Mononuclear cell (primary cell): ENCODE data around the gene VTCN1. TPM values are rescaled to one million over a fixed set of nuclear protein-coding genes. Genes with fewer than 3 reads are reported as not detected.
"Not testable (repeated sequence)": the region's sequence is repeated elsewhere in the genome, so short reads cannot be mapped to it uniquely, and the experiment has no call there.

Experiments
- H3K27me3 ChIP-seq: 2 replicates; pipeline ENCODE4 v1.6.0; 2011; ENCODE audit warnings: low read length, control low read depth; ENCODE audit not compliant: insufficient read depth
- H3K4me1 ChIP-seq: 2 replicates; pipeline ENCODE4 v1.5.1; 2011; ENCODE audit warnings: mild to moderate bottlenecking, low read length, control low read depth; ENCODE audit not compliant: insufficient read depth
- H3K4me3 ChIP-seq: 2 replicates; pipeline ENCODE4 v1.5.1; 2011; ENCODE audit warnings: mild to moderate bottlenecking, low read length, moderate library complexity
- H3K9me3 ChIP-seq: 2 replicates; pipeline ENCODE4 v1.5.1; 2011; ENCODE audit warnings: low read depth, mild to moderate bottlenecking, control low read depth, low read length
- total RNA-seq: library from RNA; depleted of rRNA; stranded (reverse); fragments of >200 nt; gene quantifications from one replicate; pipeline ENCODE4 v1.2.3, GENCODE V29; 2012

The VTCN1 gene
- total RNA-seq, 1 donor = not detected

DNA sequence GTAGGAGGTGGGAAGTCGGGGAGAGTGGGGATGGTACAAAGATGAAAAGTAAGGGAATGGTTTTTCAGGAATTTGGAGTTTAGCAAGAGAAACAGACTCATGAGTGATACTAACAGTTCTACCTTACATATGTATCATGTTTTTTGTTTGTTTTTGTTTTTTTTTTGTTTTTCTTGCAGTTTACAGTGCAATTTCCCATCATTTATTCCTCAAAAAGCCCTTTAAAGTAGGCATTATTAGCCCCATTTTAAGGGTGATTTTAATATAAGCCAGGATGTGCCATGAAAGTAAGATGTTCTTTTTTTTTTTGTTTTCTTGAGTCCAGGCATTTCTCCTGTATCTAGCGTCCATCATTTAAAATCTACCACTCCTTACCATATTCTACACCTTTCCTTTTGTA, 75.4 kb downstream of the VTCN1 start:
- no peak overlapping the region for H3K4me3 ChIP-seq
- peaks cover 6% of the 10 kb centered on the region for H3K27me3 ChIP-seq
- H3K9me3 ChIP-seq = no peaks in the 10 kb centered on the region
- H3K4me1 ChIP-seq = no peaks in the 10 kb centered on the region

DNA sequence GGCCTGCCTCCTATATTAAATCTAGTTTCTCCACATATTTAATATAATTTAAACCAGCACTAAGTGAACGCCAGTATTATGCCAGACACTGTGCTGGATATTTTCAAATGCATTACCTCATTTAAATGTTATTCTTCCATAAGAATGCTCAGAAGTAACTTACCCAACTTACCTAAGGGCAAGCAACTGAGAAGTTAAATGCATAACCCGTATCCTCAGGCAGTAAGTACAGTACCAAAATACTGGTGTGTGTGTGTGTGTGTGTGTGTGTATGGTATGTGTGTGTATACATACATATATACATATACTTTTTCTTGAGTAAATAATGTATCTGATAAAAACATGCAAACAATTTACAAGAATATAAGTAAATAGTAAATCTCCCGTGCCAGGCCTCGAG, 80.2 kb downstream of the VTCN1 start:
- Histone ChIP-seq H3K4me3 (no peak overlapping the region), H3K27me3 (peaks cover 9% of the 10 kb centered on the region), H3K9me3 (no peaks in the 10 kb centered on the region), H3K4me1 (peaks cover 3% of the 10 kb centered on the region)

DNA sequence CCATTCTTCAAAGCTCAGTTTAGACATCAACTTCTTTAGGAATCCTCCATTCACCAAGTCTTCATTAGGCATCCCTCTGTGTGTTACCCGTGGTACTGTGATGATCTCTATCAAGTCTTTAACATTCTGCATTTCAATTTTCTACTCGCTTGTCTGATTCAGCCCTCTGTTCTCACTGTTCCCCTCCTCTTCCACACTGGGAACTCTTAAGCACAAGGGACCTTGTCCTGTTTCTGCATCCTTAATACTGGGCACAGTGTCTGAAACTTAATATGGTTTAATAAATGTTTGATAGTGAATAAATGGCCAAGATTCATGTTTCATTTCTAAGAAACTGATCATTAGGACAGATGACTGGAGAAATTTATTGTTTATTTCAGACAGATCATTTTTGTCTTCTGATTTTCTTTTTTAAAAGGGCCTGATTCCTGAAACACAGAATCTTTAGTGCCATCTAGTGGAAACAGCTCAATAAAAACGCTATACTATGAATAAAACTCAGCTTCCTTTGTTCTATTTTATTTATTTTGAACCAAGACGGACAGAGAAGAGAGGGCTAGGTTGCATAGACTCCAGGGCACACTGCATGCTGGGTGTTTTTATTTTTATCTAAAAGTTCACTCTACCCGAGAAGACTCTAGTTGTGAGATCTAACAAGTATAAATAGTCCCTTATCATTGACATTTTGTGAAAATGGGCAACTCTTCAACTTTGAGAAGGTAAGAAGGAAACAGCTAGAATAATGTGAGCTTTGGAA, 82.2 kb downstream of the VTCN1 start:
- Histone ChIP-seq H3K27me3 (peaks cover 6% of the 10 kb centered on the region), H3K4me3 (no peak overlapping the region)

DNA sequence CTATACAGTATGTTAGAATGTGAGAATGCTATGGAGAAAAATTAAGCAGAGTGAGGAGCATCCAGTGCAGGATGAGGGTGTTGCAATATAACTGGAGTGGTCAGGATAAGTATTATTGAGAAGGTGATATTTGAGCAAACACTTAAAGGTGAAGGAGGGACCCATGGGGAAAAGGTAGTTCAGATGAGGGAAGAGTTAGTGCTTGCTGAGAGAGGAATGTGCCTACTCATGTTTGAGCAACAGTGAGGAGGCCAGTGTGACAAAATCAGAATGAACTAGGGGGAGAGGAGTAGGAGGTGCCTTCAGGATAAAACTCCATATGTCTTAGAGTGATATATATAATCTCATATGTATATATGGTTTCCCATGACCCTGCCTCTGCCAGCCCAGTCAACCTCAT, 82.9 kb downstream of the VTCN1 start:
- peaks cover 6% of the 10 kb centered on the region for H3K27me3 ChIP-seq
- H3K4me3 ChIP-seq = no peak overlapping the region
- no peaks in the 10 kb centered on the region for H3K9me3 ChIP-seq
- peaks cover 3% of the 10 kb centered on the region for H3K4me1 ChIP-seq

More for the DNA sequence above, 82.2 kb downstream of the VTCN1 start:
- H3K4me1 ChIP-seq = peaks cover 3% of the 10 kb centered on the region
- H3K9me3 ChIP-seq = no peaks in the 10 kb centered on the region

DNA sequence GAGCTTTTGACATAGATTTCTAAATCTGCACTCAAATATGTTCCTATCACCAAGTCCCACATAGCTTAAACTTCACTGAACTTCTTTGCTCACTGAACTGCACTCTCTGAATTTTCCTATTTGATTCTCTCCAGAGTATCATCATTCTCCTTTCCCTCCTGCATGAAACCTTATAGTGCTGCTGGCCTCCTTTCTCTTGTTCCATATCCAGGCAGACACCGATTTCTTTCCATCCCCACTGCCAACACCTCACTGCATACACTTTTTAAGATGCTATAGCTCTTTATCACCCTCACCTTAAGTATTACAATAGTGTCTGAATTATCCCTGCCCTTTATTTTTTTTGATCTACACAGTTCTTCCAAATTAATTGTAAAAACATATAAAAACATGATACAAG, 86.1 kb downstream of the VTCN1 start:
- Histone ChIP-seq H3K4me1 (peaks cover 15% of the 10 kb centered on the region), H3K9me3 (no peaks in the 10 kb centered on the region), H3K27me3 (peaks cover 9% of the 10 kb centered on the region), H3K4me3 (no peak overlapping the region)

DNA sequence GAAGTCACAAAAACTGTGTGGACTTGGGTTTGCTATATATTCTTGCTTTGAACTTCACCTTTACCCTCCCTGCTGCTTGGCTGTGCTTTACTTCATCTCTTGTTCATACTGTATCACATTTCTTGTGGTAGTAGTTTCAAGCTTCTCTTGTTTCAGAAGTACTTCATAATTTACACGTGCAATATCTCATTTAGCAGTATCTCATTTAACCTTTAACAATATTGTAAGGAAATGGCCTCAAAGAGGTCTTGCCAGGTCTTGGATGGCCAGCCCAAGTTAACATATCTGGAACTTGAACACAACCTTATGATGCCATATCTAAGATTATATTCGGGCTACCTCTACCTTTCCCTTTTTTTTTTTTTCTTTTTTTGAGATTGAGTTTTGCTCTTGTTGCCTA, 87.5 kb downstream of the VTCN1 start:
- Histone ChIP-seq H3K9me3 (no peaks in the 10 kb centered on the region), H3K27me3 (peaks cover 9% of the 10 kb centered on the region), H3K4me3 (no peak overlapping the region), H3K4me1 (peaks cover 15% of the 10 kb centered on the region)

DNA sequence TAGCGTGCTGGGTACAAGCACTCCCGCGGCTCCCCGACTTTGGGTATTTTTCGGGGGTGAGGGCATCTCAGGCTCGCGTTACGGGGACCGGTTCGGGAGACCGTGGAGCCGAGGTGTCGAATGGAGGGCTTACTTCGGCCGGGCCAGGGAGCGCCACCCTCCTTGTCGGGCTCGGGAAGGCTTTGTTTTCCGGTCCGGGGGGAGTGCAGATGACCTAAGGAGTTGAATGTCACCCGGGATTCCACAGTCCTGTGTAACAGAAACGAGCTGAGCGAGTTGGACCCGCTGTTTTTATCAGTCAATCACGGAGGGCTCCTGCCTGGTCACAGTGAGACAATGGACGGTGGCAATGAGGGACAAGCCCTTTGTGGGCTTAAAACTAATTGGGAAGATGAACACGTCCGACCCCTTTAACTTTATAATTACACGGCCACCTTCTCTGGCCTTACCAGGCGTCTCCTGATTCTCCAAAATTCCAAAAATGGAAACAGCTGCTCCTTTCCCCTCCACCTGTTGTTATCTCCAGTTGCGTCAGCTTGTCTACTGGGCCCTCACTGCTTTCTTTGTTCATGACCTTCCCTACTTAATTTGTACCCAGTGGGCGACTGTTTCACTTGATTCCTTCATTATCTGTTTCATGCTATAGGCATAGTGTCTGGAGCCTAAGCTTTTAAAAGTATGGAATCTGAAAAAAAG, 88.2 kb downstream of the VTCN1 start:
- Histone ChIP-seq H3K4me1 (peaks cover 15% of the 10 kb centered on the region), H3K9me3 (no peaks in the 10 kb centered on the region), H3K4me3 (peak overlapping the region; percentile 65), H3K27me3 (peaks cover 9% of the 10 kb centered on the region)

DNA sequence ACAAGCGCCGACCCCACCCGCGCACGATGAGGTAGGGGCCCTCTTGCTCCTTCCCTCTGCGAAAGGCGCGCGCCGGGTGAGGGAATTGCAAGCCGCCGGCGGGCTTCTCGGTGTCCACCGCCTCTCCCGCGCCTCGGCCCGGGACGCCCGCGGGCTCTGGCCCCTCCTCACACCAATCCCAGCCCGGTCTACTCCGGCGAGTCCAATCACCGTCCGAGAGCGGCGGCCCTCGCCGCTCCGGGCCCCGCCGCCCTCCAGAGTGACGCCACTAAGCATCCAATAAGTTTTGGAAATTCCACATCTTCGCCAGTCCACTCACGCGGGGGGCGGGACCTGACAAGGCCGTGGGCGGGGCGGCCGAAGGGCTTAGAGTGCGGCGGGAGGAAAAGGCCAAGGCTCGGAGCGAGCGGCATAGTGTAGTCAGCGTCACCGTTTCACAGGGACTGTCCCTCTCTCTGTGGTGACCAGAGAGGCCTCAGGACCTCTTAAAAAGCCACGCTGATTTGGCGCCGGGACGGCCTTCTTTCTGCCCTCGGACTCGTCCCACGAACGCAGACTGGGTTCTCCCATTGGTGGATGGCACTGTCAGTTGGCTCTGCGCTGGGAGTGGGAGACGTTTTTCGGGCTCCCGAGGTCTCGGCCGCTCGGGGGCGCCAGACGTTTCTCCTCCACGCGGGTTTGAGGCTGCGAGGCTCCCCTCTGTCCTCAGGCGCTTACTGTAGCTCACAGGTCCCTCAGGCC, 89.0 kb downstream of the VTCN1 start, which contains the start of gene TRIM45:
Gene TRIM45, minus strand, starts transcription at position 161 of the 741 bp plus-strand sequence. CDS start 548 bp downstream, outside the sequence.
- Histone ChIP-seq H3K9me3 (no peaks in the 10 kb centered on the region), H3K4me3 (peak within 1 kb of the TSS; percentile 65), H3K4me1 (peaks cover 15% of the 10 kb centered on the region), H3K27me3 (peaks cover 9% of the 10 kb centered on the region)

DNA sequence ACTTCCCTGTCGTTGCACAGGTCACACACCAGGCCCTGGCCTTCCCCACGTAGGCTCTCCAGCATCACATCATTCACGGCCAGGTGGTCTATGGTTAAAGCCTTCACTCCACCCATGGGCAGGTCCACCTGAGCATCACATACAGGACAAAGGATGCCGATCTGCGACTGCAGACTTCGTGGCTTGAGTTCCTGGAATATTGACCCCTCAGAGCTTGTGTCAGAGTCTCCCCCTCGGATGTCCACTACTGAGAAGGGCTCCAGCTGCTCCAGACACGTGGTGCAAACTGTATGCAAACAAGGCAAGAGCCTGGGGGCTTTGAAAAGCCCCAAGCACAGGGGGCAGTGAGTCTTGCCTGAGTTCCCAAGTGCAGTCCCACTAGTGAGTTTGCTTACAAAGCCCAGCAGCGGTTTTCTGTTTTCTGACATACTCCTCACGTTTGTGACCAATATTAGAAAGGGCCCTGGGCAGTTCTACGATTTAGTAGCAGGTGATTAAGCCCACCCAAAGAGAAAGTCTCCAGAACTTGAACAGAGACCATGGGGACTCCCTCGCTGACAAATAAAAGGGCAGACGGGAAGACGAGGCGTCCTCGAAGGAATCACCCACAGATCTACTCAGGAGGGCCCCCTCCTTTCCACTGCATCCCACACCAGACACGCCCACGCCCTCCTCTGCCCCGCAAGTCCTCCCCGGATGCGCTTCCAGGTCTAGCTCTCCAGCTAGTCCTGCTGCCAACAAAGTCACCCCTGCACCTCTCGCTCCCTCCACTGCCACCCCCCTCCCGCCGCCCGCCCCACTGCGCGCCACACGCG, 89.7 kb downstream of the VTCN1 start:
- Histone ChIP-seq H3K4me1 (peaks cover 12% of the 10 kb centered on the region), H3K27me3 (peaks cover 9% of the 10 kb centered on the region), H3K9me3 (no peaks in the 10 kb centered on the region), H3K4me3 (peak overlapping the region; percentile 65)

DNA sequence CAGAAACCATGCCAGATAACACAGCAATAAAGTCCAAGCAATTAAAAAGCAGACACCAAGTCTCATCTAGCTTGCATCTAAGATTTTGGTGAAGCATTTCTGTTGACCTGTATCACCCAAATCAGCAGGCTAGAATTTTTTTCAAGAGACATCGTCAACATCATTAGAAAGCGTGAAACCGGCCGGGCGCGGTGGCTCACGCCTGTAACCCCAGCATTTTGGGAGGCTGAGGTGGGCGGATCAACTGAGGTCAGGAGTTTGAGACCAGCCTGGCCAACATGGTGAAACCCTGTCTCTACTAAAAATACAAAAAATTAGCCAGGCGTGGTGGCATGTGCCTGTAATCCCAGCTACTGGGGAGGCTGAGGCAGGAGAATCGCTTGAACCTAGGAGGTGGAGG, 91.6 kb downstream of the VTCN1 start:
- peaks cover 12% of the 10 kb centered on the region for H3K4me1 ChIP-seq
- not testable (repeated sequence) for H3K4me3 ChIP-seq, H3K27me3 ChIP-seq, H3K9me3 ChIP-seq

DNA sequence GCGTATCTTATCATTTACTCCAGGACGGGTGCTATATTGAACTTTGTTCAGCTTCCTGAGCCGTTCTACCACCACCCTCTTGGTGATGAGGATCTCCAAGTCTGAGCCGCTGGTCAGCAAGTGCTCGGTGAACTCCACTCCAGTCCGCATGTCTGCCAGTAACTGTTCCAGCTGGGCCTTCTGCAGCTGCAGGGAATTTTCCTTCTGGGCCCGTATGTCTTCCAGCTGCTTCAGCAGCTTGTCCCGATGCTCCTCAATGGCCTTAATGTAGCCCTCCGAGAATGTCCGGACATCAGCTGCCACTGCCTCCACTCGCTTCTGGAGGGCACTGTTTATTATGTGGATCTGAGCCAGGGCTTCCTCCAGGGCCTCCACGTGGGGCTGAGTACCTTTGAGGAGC, 92.6 kb downstream of the VTCN1 start:
- Histone ChIP-seq H3K4me3 (no peak overlapping the region), H3K9me3 (no peaks in the 10 kb centered on the region), H3K27me3 (peaks cover 2% of the 10 kb centered on the region), H3K4me1 (peaks cover 12% of the 10 kb centered on the region)

DNA sequence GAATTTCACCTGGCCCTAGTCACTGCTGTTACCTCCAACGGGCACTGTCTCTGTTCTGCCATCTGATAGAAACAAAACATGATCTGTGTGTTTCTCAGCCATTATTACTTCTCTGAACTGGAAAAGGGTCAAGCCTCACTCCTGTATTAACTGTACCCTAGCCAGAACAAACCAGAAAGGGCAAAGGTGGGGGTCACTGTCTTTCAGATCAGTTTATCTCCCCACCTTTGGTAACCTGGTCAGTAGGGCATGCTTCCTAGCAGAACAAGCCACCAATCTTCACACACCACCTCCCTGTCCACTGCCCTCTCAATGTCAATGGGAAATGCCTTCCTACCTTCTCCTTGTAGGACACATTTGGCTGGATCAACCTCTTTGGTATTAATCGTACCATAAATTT, 93.0 kb downstream of the VTCN1 start:
- Histone ChIP-seq H3K27me3 (peaks cover 1% of the 10 kb centered on the region), H3K4me3 (no peak overlapping the region), H3K4me1 (peaks cover 12% of the 10 kb centered on the region), H3K9me3 (no peaks in the 10 kb centered on the region)

DNA sequence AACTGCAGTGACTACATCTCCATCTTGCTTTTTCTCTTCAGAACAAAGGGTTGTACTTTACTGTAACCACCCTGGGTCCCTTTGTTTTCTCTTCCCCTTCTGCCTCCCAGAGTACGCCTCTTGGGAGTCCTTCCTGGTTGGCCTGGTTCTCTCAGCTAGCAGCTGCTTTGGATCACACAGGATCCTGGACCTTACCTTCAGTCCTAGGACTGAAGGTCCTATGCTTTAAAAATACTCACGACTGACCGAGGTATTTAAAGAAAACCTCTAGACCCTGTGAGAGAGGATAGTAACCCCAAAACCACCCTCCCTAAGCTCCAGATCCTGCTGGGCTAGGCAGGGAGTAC, 94.0 kb downstream of the VTCN1 start:
- Histone ChIP-seq H3K4me1 (peaks cover 5% of the 10 kb centered on the region), H3K27me3 (no peaks in the 10 kb centered on the region), H3K4me3 (no peak overlapping the region), H3K9me3 (no peaks in the 10 kb centered on the region)

DNA sequence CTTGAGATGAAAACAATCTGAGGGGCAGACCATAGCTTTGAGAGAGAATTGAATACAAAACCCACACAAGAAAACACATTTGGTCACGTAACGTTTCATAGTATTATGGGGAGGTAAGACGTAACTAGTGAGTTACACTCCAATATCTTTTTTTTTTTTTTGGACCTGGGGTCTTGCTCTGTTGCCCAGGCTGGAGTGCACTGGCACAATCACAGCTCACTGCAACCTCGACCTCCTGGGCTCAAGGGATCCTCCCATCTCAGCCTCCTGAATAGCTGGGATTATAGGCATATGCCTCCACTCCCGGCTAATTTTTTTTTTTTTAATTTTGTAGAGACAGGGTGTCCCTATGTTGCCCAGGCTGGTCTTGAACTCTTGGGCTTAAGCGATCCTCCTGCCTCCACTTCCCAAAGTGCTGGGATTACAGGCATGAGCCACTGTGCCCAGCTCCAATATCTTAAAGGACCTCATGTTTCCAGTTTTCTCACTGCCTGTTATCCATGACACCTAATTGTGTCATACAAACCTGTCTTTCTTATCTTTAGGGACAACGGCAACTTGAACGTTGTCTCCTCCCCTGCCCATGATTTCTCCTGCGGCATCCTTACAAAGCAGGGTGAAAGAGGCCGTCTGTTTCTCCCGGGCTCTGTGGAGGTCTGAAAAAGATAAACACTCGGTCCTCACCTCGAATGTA, 94.5 kb downstream of the VTCN1 start:
- Histone ChIP-seq H3K4me3 (no peak overlapping the region), H3K27me3 (no peaks in the 10 kb centered on the region), H3K4me1 (peaks cover 5% of the 10 kb centered on the region), H3K9me3 (no peaks in the 10 kb centered on the region)
